Trophoblast cell (in vitro differentiated cells and primary cell): ENCODE measurements around the gene TESK1.
"Not testable (repeated sequence)": the region's sequence is repeated elsewhere in the genome, so short reads cannot be mapped to it uniquely, and the experiment has no call there.

Experiments
- DNase-seq, 2 donors: peaks; one replicate each; pipeline ENCODE4 v3.0.0-alpha.2; 2016
- H2AFZ ChIP-seq: 2 replicates; pipeline ENCODE4 v1.6.1; 2013; ENCODE audit warnings: low read length, moderate library complexity, mild to moderate bottlenecking; ENCODE audit not compliant: insufficient read depth, poor library complexity
- H2AK5ac ChIP-seq: 2 replicates; pipeline ENCODE4 v1.6.1; 2013; ENCODE audit warnings: mild to moderate bottlenecking, low read length
- H2BK120ac ChIP-seq: 2 replicates; pipeline ENCODE4 v1.6.1; 2013; ENCODE audit warnings: low read length, mild to moderate bottlenecking, moderate library complexity; ENCODE audit not compliant: insufficient read depth, poor library complexity
- H2BK12ac ChIP-seq: 2 replicates; pipeline ENCODE4 v1.6.1; 2013; ENCODE audit warnings: mild to moderate bottlenecking, low read length, moderate library complexity
- H2BK5ac ChIP-seq: 2 replicates; pipeline ENCODE4 v1.6.1; 2013; ENCODE audit warnings: low read length, low read depth, moderate library complexity, mild to moderate bottlenecking; ENCODE audit not compliant: poor library complexity
- H3K14ac ChIP-seq: 2 replicates; pipeline ENCODE4 v1.6.1; 2013; ENCODE audit warnings: mild to moderate bottlenecking, low read length
- H3K18ac ChIP-seq: 2 replicates; pipeline ENCODE4 v1.6.1; 2013; ENCODE audit warnings: mild to moderate bottlenecking, low read length
- H3K23ac ChIP-seq: 2 replicates; pipeline ENCODE4 v1.6.1; 2013; ENCODE audit warnings: low read length
- H3K27ac ChIP-seq: 2 replicates; pipeline ENCODE4 v1.5.1; 2013; ENCODE audit warnings: low read depth, mild to moderate bottlenecking, inconsistent platforms, low read length, moderate library complexity
- H3K27me3 ChIP-seq: 2 replicates; pipeline ENCODE4 v1.6.1; 2013; ENCODE audit warnings: inconsistent platforms, mild to moderate bottlenecking, low read length, moderate library complexity; ENCODE audit not compliant: insufficient read depth
- H3K36me3 ChIP-seq, 2 experiments: 1 replicate in 1 of 2; 2 replicates in 1 of 2; pipeline ENCODE4 v1.6.1; 2013; ENCODE audit warnings: low read length in 2 of 2, mild to moderate bottlenecking in 2 of 2, moderate library complexity in 1 of 2; ENCODE audit not compliant: insufficient read depth in 2 of 2, control insufficient read depth in 1 of 2
- H3K4ac ChIP-seq: 2 replicates; pipeline ENCODE4 v1.6.1; 2013; ENCODE audit warnings: low read depth, mild to moderate bottlenecking, low read length, moderate library complexity
- H3K4me1 ChIP-seq, 2 experiments: 1 replicate in 1 of 2; 2 replicates in 1 of 2; pipeline ENCODE4 v1.6.1; 2013; ENCODE audit warnings: low read length in 2 of 2, mild to moderate bottlenecking in 2 of 2, moderate library complexity in 1 of 2; ENCODE audit not compliant: insufficient read depth in 2 of 2, control insufficient read depth in 1 of 2
- H3K4me2 ChIP-seq: 2 replicates; pipeline ENCODE4 v1.6.1; 2013; ENCODE audit warnings: inconsistent platforms, mild to moderate bottlenecking, low read length, moderate library complexity
- H3K4me3 ChIP-seq: 2 replicates; pipeline ENCODE4 v1.5.1; 2013; ENCODE audit warnings: mild to moderate bottlenecking, low read depth, low read length, inconsistent platforms
- H3K79me1 ChIP-seq: one replicate; pipeline ENCODE4 v1.6.1; 2013; ENCODE audit warnings: low read length
- H3K79me2 ChIP-seq: 2 replicates; pipeline ENCODE4 v1.6.1; 2013; ENCODE audit warnings: low read length, mild to moderate bottlenecking; ENCODE audit not compliant: control insufficient read depth, insufficient read depth, poor library complexity
- H3K9ac ChIP-seq: 2 replicates; pipeline ENCODE4 v1.6.1; 2013; ENCODE audit warnings: mild to moderate bottlenecking, low read length
- H3K9me3 ChIP-seq: 2 replicates; pipeline ENCODE4 v1.6.1; 2013; ENCODE audit warnings: low read depth, mild to moderate bottlenecking, control low read depth, inconsistent platforms, low read length; ENCODE audit not compliant: insufficient read depth
- H4K12ac ChIP-seq: 2 replicates; pipeline ENCODE4 v1.6.1; 2013; ENCODE audit warnings: low read depth, mild to moderate bottlenecking, low read length, moderate library complexity
- H4K8ac ChIP-seq: 2 replicates; pipeline ENCODE4 v1.6.1; 2013; ENCODE audit warnings: low read depth, mild to moderate bottlenecking, low read length, moderate library complexity
- H4K91ac ChIP-seq: one replicate; pipeline ENCODE4 v1.6.1; 2013; ENCODE audit warnings: low read depth, mild to moderate bottlenecking, low read length, moderate library complexity
- whole genome bisulfite sequencing: extraction: QIAGEN DNeasy Blood & Tissue Kit; methylation state at CpG from one replicate; pipeline ENCODE4 v1.1.7; 2013; ENCODE audit warnings: missing lambda C conversion rate; ENCODE audit not compliant: insufficient read length, insufficient coverage; ENCODE audit errors: extremely low coverage; 5-methylcytosine and 5-hydroxymethylcytosine counted together

Gene TESK1

DNA sequence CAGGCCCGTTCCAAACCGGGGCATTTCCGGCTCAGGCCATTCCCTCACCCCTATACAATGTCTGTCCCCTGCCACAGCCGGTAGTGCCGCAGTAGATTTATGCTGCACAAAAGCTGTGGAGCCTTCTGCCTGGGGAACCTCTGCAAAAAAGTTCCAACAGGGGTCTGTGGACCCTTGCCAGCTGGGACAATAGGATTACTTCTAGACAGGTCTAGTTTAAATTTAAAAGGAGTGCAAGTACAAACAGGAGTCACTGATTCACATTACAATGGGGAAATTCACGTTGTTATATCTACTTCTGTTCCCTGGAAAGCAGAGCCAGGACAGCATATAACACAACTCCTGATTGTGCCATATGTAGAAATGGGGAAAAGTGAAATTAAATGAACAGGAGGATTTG is 21.5 kb upstream of the TESK1 start:
- not testable (repeated sequence) for H3K9ac ChIP-seq, H3K27ac ChIP-seq, H2BK5ac ChIP-seq, H4K8ac ChIP-seq, H3K36me3 ChIP-seq, H4K91ac ChIP-seq, H3K9me3 ChIP-seq, H3K4ac ChIP-seq, H2AK5ac ChIP-seq, H2BK12ac ChIP-seq, H3K27me3 ChIP-seq, H3K4me3 ChIP-seq, H3K18ac ChIP-seq, H3K4me2 ChIP-seq, H3K23ac ChIP-seq, H3K79me1 ChIP-seq, H3K79me2 ChIP-seq, DNase-seq, H3K14ac ChIP-seq, H2AFZ ChIP-seq, H4K12ac ChIP-seq, H2BK120ac ChIP-seq, H3K4me1 ChIP-seq
- WGBS = no CpG with 5 or more reads among the region's 6 CpGs

DNA sequence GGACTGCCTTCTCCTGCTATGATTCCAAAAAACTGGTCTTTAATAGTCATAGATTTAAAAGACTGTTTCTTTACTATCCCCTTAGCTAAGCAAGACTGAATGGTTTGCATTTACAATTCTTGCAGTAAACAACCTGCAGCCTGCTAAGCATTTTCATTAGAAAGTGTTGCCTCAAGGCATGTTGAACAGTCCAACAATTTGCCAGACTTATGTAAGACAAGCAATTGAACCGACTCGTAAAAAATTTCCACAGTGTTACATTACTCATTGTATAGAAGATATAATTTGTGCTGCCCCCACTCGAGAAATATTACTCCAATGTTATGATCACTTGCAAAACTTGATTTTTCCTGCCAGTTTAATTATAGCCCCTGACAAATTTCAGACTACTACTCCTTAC is 20.4 kb upstream of the TESK1 start:
- H3K4ac ChIP-seq, H3K18ac ChIP-seq, H3K4me1 ChIP-seq, H2BK120ac ChIP-seq, H4K91ac ChIP-seq, H3K36me3 ChIP-seq, H3K9ac ChIP-seq, H3K9me3 ChIP-seq, H2BK5ac ChIP-seq, H2AK5ac ChIP-seq, H2BK12ac ChIP-seq, H2AFZ ChIP-seq, H4K8ac ChIP-seq, H3K4me2 ChIP-seq, H3K14ac ChIP-seq, H3K23ac ChIP-seq, H3K27ac ChIP-seq, H4K12ac ChIP-seq, H3K27me3 ChIP-seq, H3K4me3 ChIP-seq, H3K79me1 ChIP-seq, H3K79me2 ChIP-seq: not testable (repeated sequence)
- DNase-seq = peak in 1 of 2 donors; percentile 54
- WGBS = no CpG with 5 or more reads among the region's 3 CpGs

DNA sequence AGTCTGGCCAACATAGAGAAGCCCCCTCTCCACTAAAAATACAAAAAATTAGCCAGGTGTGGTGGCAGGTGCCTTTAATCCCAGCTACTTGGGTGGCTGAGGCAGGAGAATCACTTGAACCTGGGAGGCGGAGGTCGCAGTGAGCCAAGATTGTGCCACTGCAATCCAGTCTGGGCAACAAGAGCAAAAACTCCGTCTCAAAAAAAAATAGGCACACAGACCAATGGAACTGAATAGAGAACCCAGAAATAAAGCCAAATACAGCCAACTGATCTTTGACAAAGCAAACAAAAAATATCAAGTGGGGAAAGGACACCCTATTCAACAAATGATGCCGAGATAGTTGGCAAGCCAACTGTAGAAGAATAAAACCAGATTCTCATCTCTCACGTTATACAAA is 16.6 kb upstream of the TESK1 start:
- not testable (repeated sequence) for DNase-seq, H2AFZ ChIP-seq, H4K8ac ChIP-seq, H2BK5ac ChIP-seq, H3K9me3 ChIP-seq, H3K4me1 ChIP-seq, H3K14ac ChIP-seq, H2AK5ac ChIP-seq, H2BK120ac ChIP-seq, H4K12ac ChIP-seq, H3K27ac ChIP-seq, H3K79me2 ChIP-seq, H3K4me3 ChIP-seq, H3K79me1 ChIP-seq, H2BK12ac ChIP-seq, H3K4me2 ChIP-seq, H3K18ac ChIP-seq, H3K4ac ChIP-seq, H4K91ac ChIP-seq, H3K36me3 ChIP-seq, H3K27me3 ChIP-seq, H3K9ac ChIP-seq, H3K23ac ChIP-seq
- WGBS = no CpG with 5 or more reads among the region's 5 CpGs

DNA sequence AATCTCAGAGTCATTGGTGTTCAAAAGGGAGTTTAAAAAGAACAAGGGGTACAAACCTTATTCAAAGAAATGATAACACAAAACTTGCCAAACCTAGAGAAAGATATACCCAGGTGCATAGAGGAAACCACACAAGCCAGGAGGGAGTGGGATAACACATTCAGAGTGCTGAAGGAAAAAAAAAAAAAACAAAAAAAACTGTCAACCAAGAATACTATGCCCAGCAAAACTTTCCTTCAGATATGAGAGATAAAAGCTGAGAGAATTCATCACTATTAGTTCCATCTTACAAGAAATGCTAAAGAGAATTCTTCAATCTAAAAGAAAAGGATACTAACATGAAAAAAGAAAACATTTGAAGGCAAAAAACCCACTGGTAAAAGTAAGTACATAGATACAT is 11.5 kb upstream of the TESK1 start:
- DNase-seq = no peak
- peaks cover 1% of the 10 kb centered on the region for H3K9me3 ChIP-seq
- no peak overlapping the region for H2AK5ac ChIP-seq
- no peaks in the 10 kb centered on the region for H3K27me3 ChIP-seq
- no peak overlapping the region for H4K12ac ChIP-seq
- H3K79me2 ChIP-seq = no peaks in the 10 kb centered on the region
- no peak overlapping the region for H3K9ac ChIP-seq
- no peak overlapping the region for H3K4ac ChIP-seq
- H3K18ac ChIP-seq = no peak overlapping the region
- H2BK12ac ChIP-seq = no peak overlapping the region
- H2BK5ac ChIP-seq = no peak overlapping the region
- no peak overlapping the region for H4K8ac ChIP-seq
- H3K14ac ChIP-seq = no peak overlapping the region
- no peak overlapping the region for H3K27ac ChIP-seq
- H4K91ac ChIP-seq = no peak overlapping the region
- no peak overlapping the region for H2AFZ ChIP-seq
- H3K36me3 ChIP-seq = no peaks in the 10 kb centered on the region
- no peak overlapping the region for H2BK120ac ChIP-seq
- no peak overlapping the region for H3K4me2 ChIP-seq
- H3K23ac ChIP-seq = no peak overlapping the region
- no peaks in the 10 kb centered on the region for H3K4me1 ChIP-seq
- H3K79me1 ChIP-seq = no peaks in the 10 kb centered on the region
- H3K4me3 ChIP-seq = no peak overlapping the region

DNA sequence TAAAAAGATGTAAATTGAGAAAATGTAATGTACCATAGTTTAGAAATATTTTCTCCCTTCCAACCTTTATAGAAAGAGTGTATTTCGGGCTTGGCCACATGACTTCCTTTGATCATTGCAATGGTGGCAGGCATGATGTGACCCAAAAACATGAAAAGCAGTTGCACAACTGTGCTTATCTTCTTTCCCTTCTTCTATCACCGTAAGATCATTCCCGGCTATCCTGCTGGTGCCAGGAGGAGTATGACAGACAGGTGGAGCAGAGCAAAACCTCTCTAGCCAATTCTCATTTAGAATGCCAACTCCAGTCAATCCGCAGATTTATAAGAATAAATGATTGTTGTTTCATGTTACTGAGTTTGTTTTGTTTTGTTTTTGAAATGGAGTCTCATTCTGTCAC is 10.6 kb upstream of the TESK1 start:
- H3K23ac ChIP-seq = no peak overlapping the region
- no peak overlapping the region for H3K14ac ChIP-seq
- H4K91ac ChIP-seq = no peak overlapping the region
- no CpG with 5 or more reads among the region's 4 CpGs for WGBS
- H4K8ac ChIP-seq = no peak overlapping the region
- no peaks in the 10 kb centered on the region for H3K79me1 ChIP-seq
- H3K27me3 ChIP-seq = no peaks in the 10 kb centered on the region
- H2BK120ac ChIP-seq = no peak overlapping the region
- H3K9ac ChIP-seq = no peak overlapping the region
- H2BK12ac ChIP-seq = no peak overlapping the region
- H2BK5ac ChIP-seq = no peak overlapping the region
- DNase-seq = peak; percentile 69 to 90
- H3K4me1 ChIP-seq = no peaks in the 10 kb centered on the region
- no peak overlapping the region for H3K27ac ChIP-seq
- H2AK5ac ChIP-seq = no peak overlapping the region
- H3K9me3 ChIP-seq = peaks cover 3% of the 10 kb centered on the region
- H3K4ac ChIP-seq = no peak overlapping the region
- H3K36me3 ChIP-seq = no peaks in the 10 kb centered on the region
- H3K4me3 ChIP-seq = no peak overlapping the region
- no peak overlapping the region for H4K12ac ChIP-seq
- no peak overlapping the region for H2AFZ ChIP-seq
- H3K4me2 ChIP-seq = no peak overlapping the region
- no peak overlapping the region for H3K18ac ChIP-seq
- H3K79me2 ChIP-seq = no peaks in the 10 kb centered on the region
